ENCODE data around the gene EVC. TPM values are rescaled to one million over a fixed set of nuclear protein-coding genes. Genes with fewer than 3 reads are reported as not detected.
"Not testable (repeated sequence)": the region's sequence is repeated elsewhere in the genome, so short reads cannot be mapped to it uniquely, and the experiment has no call there.

The EVC gene
- total RNA-seq, 4 donors from 2014 or later = 12.4 to 29.3 (median 17.6) TPM

DNA sequence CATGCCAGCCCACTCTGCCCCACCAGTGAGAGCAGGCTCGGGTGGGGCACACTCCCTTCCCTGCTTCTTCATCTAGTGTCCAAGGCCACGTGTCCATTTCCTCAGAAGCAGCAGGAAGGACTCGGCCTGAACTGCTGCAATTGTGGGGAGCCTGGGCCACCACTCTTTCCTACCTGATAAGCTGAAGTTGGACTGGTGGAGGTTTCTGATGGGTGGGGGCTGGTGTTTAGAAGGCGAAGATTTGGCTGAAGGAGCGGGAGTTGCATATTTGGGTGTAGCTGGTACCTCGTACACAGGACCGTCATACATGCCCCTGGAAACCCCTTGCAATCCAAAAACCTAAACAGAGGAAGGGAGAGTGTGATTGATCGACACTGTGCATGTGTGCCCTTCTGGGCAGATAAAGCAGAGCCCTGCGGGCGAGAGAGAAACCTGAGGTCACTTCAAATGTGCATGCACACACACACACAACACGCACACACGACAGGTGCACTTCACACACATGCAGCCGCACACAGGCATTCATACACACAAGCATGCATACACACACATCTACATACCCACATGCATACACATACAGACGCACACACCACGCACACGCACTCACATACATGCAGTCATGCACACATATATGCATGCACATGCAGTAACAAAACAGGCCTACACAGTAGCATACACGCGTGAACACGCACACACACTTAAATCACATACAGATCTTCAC is 114.5 kb downstream of the EVC start:
- TF ChIP-seq, protein P1, sequence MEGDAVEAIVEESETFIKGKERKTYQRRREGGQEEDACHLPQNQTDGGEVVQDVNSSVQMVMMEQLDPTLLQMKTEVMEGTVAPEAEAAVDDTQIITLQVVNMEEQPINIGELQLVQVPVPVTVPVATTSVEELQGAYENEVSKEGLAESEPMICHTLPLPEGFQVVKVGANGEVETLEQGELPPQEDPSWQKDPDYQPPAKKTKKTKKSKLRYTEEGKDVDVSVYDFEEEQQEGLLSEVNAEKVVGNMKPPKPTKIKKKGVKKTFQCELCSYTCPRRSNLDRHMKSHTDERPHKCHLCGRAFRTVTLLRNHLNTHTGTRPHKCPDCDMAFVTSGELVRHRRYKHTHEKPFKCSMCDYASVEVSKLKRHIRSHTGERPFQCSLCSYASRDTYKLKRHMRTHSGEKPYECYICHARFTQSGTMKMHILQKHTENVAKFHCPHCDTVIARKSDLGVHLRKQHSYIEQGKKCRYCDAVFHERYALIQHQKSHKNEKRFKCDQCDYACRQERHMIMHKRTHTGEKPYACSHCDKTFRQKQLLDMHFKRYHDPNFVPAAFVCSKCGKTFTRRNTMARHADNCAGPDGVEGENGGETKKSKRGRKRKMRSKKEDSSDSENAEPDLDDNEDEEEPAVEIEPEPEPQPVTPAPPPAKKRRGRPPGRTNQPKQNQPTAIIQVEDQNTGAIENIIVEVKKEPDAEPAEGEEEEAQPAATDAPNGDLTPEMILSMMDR (IDR thresholded peaks at IDR 0.05) = no peak
- DNase-seq (ENCODE audit: low spot score) (no peak), ATAC-seq (ENCODE audit: low FRiP score) (no peak)

- ATAC-seq (ENCODE audit: low FRiP score) (no peak), DNase-seq (ENCODE audit: low spot score) (no peak)
- TF ChIP-seq, protein P1 (IDR thresholded peaks at IDR 0.05) = no peak
Measured at GRCh38 chr4:5826437-5827107, 115.6 kb downstream of the EVC start.

GRCh38 chr4:5827108-5828004 is 116.4 kb downstream of the EVC start:
- DNase-seq (ENCODE audit: low spot score) (no peak), ATAC-seq (ENCODE audit: low FRiP score) (no peak)
- TF ChIP-seq, protein P1 (IDR thresholded peaks at IDR 0.05) = no peak

DNA sequence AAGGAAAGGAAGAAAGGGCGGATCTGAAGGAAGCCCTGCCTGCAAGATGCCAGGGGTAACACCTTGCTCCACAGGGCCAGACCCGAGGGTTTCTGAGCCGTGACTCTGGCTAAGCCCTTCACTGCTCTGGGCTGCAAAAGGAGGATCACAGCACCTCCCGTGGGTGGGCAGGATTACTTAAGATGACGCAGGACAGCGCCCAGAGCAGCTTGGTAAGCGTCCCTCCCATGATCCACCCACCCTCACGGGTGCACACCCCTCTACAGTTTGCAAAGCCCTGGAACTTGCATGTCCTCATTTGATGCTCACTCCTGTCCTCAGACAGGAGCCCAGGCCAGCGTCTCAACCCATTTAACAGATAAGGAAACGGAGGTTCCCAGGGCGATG is 117.0 kb downstream of the EVC start:
- DNase-seq (ENCODE audit: low spot score) (no peak), ATAC-seq (ENCODE audit: low FRiP score) (no peak)
- TF ChIP-seq, protein P1 (IDR thresholded peaks at IDR 0.05) = no peak

DNA sequence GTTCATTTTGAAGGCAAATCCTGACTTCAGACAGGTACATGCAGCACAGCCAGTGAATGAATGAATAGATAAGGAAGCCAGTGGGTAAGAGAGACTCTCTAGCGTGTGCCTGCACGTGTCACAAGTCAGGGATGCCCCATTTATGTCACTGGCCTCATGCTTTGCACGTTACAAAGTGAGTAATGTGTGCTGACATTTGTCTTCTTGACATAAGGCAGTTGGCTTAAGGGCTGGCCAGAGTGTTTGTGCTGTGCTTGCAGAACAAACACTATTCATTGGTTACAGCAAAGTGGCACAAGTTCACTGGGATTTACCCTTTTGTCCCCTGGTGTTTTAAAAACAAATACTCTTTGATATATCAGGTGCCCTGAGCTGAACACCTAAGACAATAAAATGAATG is 125.9 kb downstream of the EVC start:
- DNase-seq (ENCODE audit: low spot score) = no peak
- no peak for ATAC-seq (ENCODE audit: low FRiP score)
- TF ChIP-seq, protein P1 (IDR thresholded peaks at IDR 0.05) = no peak

- not testable (repeated sequence) for ATAC-seq (ENCODE audit: low FRiP score); DNase-seq (ENCODE audit: low spot score)
Measured at GRCh38 chr4:5837483-5837882, 126.5 kb downstream of the EVC start.

GRCh38 chr4:5839332-5839731 is 128.3 kb downstream of the EVC start:
- TF ChIP-seq, protein P1 (IDR thresholded peaks at IDR 0.05) = no peak
- no peak for ATAC-seq (ENCODE audit: low FRiP score)

More at GRCh38 chr4:5839332-5839731, 128.3 kb downstream of the EVC start:
- DNase-seq (ENCODE audit: low spot score) = no peak

Measured in omental fat pad (tissue), 4 donors.